Neural crest cell (in vitro differentiated cells): Measurements from ENCODE around the gene FLG2. TPM values are rescaled to one million over a fixed set of nuclear protein-coding genes. Genes with fewer than 3 reads are reported as not detected.

Experiments
- DNase-seq: peaks from one replicate; pipeline ENCODE4 v3.0.0; 2021; ENCODE audit warnings: low read depth, mixed read lengths, low spot score
- H3K27ac Mint-ChIP-seq: one replicate; pipeline ENCODE4 v1.8.0; 2021; ENCODE audit warnings: mild to moderate bottlenecking, mixed read lengths; ENCODE audit not compliant: unreplicated experiment
- H3K27me3 Mint-ChIP-seq: 2 replicates; pipeline ENCODE4 v1.8.0; 2021; ENCODE audit warnings: low read depth, mild to moderate bottlenecking, mixed read lengths
- H3K36me3 Mint-ChIP-seq: 2 replicates; pipeline ENCODE4 v1.8.0; 2021; ENCODE audit warnings: low read depth, mild to moderate bottlenecking, mixed read lengths
- H3K4me1 Mint-ChIP-seq: 2 replicates; pipeline ENCODE4 v1.8.0; 2021; ENCODE audit warnings: mixed read lengths
- H3K4me3 Mint-ChIP-seq: one replicate; pipeline ENCODE4 v1.8.0; 2021; ENCODE audit warnings: mild to moderate bottlenecking, mixed read lengths
- H3K9me3 Mint-ChIP-seq: 2 replicates; pipeline ENCODE4 v1.8.0; 2021; ENCODE audit warnings: mixed read lengths
- CTCF ChIP-seq: fragments of 200-600 bp; sonication (generic); conservative IDR thresholded peaks from 2 replicates; pipeline ENCODE4 v1.5.0; 2021; ENCODE audit warnings: antibody characterized with exemption, mild to moderate bottlenecking
- long read RNA-seq: library from polyadenylated mRNA; unstranded; transcript quantifications from one replicate; pipeline ENCODE4 v2.0.0, GENCODE V29; 2020
- total RNA-seq: library from RNA; stranded (reverse); gene quantifications from 2 replicates; pipeline ENCODE4 v1.2.1, GENCODE V29; 2021

FLG2 gene
- not detected in 2 replicates for total RNA-seq
- long read RNA-seq: 0 reads

GRCh38 chr1:152359906-152360305 lies at the start of gene FLG2:
TSS of gene FLG2 (minus strand) at chr1:152360006. CDS start at chr1:152358884, 1,122 bp downstream.
- peaks cover 9% of the 10 kb centered on the region for H3K36me3 Mint-ChIP-seq

GRCh38 chr1:152408664-152409063 lies 48.9 kb upstream of the FLG2 start:
- peaks cover 27% of the 10 kb centered on the region for H3K9me3 Mint-ChIP-seq
- no peak for TF ChIP-seq CTCF

More at GRCh38 chr1:152359906-152360305, at the start of gene FLG2:
- Mint-ChIP-seq H3K27me3 (no peaks in the 10 kb centered on the region), H3K27ac (no peak within 1 kb of the TSS), H3K4me1 (no peaks in the 10 kb centered on the region), H3K4me3 (no peak within 1 kb of the TSS), H3K9me3 (peaks cover 17% of the 10 kb centered on the region)
- DNase-seq: no peak
- no peak for TF ChIP-seq CTCF

GRCh38 chr1:152398812-152399698 lies 39.2 kb upstream of the FLG2 start:
- TF ChIP-seq CTCF: no peak
- Mint-ChIP-seq H3K9me3 (peaks cover 10% of the 10 kb centered on the region), H3K27ac (no peak overlapping the region), H3K27me3 (no peaks in the 10 kb centered on the region), H3K4me3 (no peak overlapping the region), H3K4me1 (no peaks in the 10 kb centered on the region), H3K36me3 (no peaks in the 10 kb centered on the region)
- no peak for DNase-seq

More at GRCh38 chr1:152408664-152409063, 48.9 kb upstream of the FLG2 start:
- Mint-ChIP-seq H3K36me3 (peaks cover 5% of the 10 kb centered on the region), H3K27me3 (no peaks in the 10 kb centered on the region), H3K4me3 (no peak overlapping the region), H3K27ac (no peak overlapping the region), H3K4me1 (no peaks in the 10 kb centered on the region)
- no peak for DNase-seq

GRCh38 chr1:152397474-152397873 lies 37.7 kb upstream of the FLG2 start:
- H3K4me1 Mint-ChIP-seq: no peaks in the 10 kb centered on the region
- H3K9me3 Mint-ChIP-seq: peaks cover 16% of the 10 kb centered on the region
- no peaks in the 10 kb centered on the region for H3K27me3 Mint-ChIP-seq
- H3K27ac Mint-ChIP-seq: no peak overlapping the region
- TF ChIP-seq CTCF: no peak
- no peak for DNase-seq
- H3K36me3 Mint-ChIP-seq: peaks cover 2% of the 10 kb centered on the region
- H3K4me3 Mint-ChIP-seq: no peak overlapping the region

- H3K27me3 Mint-ChIP-seq: no peaks in the 10 kb centered on the region
- peaks cover 8% of the 10 kb centered on the region for H3K36me3 Mint-ChIP-seq
- DNase-seq: no peak
- peaks cover 29% of the 10 kb centered on the region for H3K9me3 Mint-ChIP-seq
- no peak overlapping the region for H3K27ac Mint-ChIP-seq
- no peak overlapping the region for H3K4me3 Mint-ChIP-seq
- H3K4me1 Mint-ChIP-seq: no peaks in the 10 kb centered on the region
- no peak for TF ChIP-seq CTCF
These were observed 34.3 kb upstream of the FLG2 start for GRCh38 chr1:152394151-152394550.
